ENCODE data around the gene ZFPM1. TPM values are rescaled to one million over a fixed set of nuclear protein-coding genes. Genes with fewer than 3 reads are reported as not detected.

Gene ZFPM1
- polyA plus RNA-seq, 1 of the 3 experiments (the other 2 are of a cell fraction), result 1.2 TPM

DNA sequence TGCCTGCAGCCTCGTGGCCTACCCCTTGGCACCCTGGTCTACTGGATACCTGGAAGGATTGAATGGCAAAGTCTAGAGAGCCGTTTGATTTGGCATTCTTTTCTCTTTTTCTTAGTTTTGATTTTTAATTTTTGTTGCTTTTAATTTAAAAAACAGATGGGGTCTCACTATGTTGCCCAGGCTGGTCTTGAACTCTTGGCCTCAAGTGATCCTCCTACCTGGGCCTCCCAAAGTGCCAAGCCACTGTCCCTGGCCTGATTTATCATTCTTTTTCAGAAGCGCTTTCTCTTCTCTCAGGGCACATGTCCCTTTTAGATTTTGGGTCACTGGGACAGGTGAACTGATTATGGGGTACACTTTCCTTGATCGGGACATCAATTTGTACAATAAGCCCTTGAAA is 128.0 kb downstream of the ZFPM1 start:
- POLR2A ChIA-PET, result no interaction called here
- Histone ChIP-seq H3K36me3 (replicated peaks in 1 of 2; ENCODE audit: control insufficient read depth in 1 of 2, insufficient read depth in 2 of 2, low read length in 1 of 2) (peaks cover 18 to 50% of the 10 kb centered on the region in 2 experiments), H3K9me3 (no peaks in the 10 kb centered on the region)

DNA sequence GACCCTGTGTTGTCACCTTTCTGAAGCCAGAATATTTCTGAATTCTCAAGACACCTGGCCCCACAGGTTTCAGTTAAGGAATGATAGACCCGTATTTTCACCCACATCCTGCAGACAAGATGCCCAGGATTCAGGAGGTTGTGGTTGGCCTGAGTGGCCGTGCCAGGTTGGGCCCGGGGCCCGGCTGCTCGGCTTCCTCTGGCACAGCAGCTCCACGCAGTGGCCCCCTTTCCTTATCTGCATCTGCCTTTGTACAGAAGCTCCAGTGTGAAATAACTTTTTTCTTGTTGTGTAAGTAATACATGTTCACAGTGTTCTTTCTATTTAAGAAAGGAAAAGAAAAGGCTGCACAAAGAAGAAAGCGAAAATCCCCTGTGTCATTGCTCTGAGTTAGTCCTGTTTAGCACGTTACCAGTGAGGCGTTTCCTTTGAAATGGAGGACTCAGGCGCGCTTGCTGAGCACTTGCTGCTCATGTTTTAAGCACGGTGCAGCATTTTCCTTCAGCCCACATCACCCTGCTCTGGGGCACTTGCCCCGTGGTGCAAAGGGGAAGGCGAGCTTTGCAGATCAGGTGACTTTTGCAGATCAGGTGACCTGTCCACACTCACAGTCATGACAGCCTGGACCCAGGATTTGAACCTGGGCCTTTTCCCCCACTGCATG is 130.0 kb downstream of the ZFPM1 start:
- ChIA-PET POLR2A (no interaction called here), CTCF (no interaction called here)
- TF ChIP-seq MXI1 (IDR thresholded peaks at IDR 0.05; ENCODE audit: low read depth, low read length) (no peak), CHD2 (IDR thresholded peaks at IDR 0.05; ENCODE audit: low read length, partially characterized antibody) (no peak), FOXJ3 (CRISPR knock-in tag; IDR thresholded peaks at IDR 0.05) (no peak), MEF2A (IDR thresholded peaks at IDR 0.05; ENCODE audit: borderline replicate concordance, low read depth) (no peak), TAF1 (IDR thresholded peaks at IDR 0.05; ENCODE audit: borderline replicate concordance, low read depth, low read length) (no peak), GABPA (IDR thresholded peaks at IDR 0.05; ENCODE audit: low read depth) (no peak), SIN3A (IDR thresholded peaks at IDR 0.05; ENCODE audit: borderline replicate concordance, low read depth, low read length) (no peak), FOXM1 (IDR thresholded peaks at IDR 0.05; ENCODE audit: low read depth) (no peak)
- TF ChIP-seq, protein P1, sequence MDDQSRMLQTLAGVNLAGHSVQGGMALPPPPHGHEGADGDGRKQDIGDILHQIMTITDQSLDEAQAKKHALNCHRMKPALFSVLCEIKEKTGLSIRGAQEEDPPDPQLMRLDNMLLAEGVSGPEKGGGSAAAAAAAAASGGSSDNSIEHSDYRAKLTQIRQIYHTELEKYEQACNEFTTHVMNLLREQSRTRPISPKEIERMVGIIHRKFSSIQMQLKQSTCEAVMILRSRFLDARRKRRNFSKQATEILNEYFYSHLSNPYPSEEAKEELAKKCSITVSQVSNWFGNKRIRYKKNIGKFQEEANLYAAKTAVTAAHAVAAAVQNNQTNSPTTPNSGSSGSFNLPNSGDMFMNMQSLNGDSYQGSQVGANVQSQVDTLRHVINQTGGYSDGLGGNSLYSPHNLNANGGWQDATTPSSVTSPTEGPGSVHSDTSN (IDR thresholded peaks at IDR 0.05), result no peak
- Histone ChIP-seq H3K27ac (ENCODE audit: low read depth in 2 of 2, low read length in 1 of 2) (no peak overlapping the region), H3K4me1 (ENCODE audit: control insufficient read depth in 1 of 2, insufficient read depth in 2 of 2, low read depth in 1 of 2, low read length in 1 of 2) (no peaks in the 10 kb centered on the region), H3K27me3 (ENCODE audit: insufficient read depth) (no peaks in the 10 kb centered on the region), H3K4me3 (ENCODE audit: low read depth in 2 of 2, low read length in 1 of 2) (no peak overlapping the region), H3K9ac (no peak overlapping the region), H3K4me2 (no peak overlapping the region), H3K79me2 (ENCODE audit: insufficient read depth) (peaks cover 68% of the 10 kb centered on the region), H3F3A (replicated peaks; ENCODE audit: insufficient read depth) (no peaks in the 10 kb centered on the region), H3K9me2 (no peaks in the 10 kb centered on the region), H4K20me1 (ENCODE audit: insufficient read depth) (peaks cover 61% of the 10 kb centered on the region), H2AFZ (ENCODE audit: low read depth) (no peak overlapping the region), H3K9me3 (no peaks in the 10 kb centered on the region), H3K36me3 (replicated peaks in 1 of 2; ENCODE audit: control insufficient read depth in 1 of 2, insufficient read depth in 2 of 2, low read length in 1 of 2) (peaks cover 20 to 44% of the 10 kb centered on the region in 2 experiments)
- no peak for DNase-seq
- WGBS (ENCODE audit: low lambda C conversion rate), result 92% methylated on average over 14 of the region's 14 CpGs

More for the DNA sequence above, 128.0 kb downstream of the ZFPM1 start:
- H3K9ac ChIP-seq, result no peak overlapping the region
- H4K20me1 ChIP-seq (ENCODE audit: insufficient read depth), result peaks cover 69% of the 10 kb centered on the region
- no peak overlapping the region for H3K4me3 ChIP-seq (ENCODE audit: low read depth in 2 of 2, low read length in 1 of 2)
- CTCF ChIA-PET, result no interaction called here
- no peaks in the 10 kb centered on the region for H3K9me2 ChIP-seq
- H3K27me3 ChIP-seq (ENCODE audit: insufficient read depth), result no peaks in the 10 kb centered on the region
- DNase-seq, result no peak
- WGBS (ENCODE audit: low lambda C conversion rate), result 88% methylated on average over 4 of the region's 4 CpGs
- no peaks in the 10 kb centered on the region for H3K4me1 ChIP-seq (ENCODE audit: control insufficient read depth in 1 of 2, insufficient read depth in 2 of 2, low read depth in 1 of 2, low read length in 1 of 2)
- H2AFZ ChIP-seq (ENCODE audit: low read depth), result no peak overlapping the region
- peaks cover 88% of the 10 kb centered on the region for H3K79me2 ChIP-seq (ENCODE audit: insufficient read depth)
- H3F3A ChIP-seq (replicated peaks; ENCODE audit: insufficient read depth), result no peaks in the 10 kb centered on the region
- no peak overlapping the region for H3K27ac ChIP-seq (ENCODE audit: low read depth in 2 of 2, low read length in 1 of 2)
- TF ChIP-seq POLR2AphosphoS5 (IDR thresholded peaks at IDR 0.05; ENCODE audit: low read depth, low read length), result no peak
- TF ChIP-seq GABPA (IDR thresholded peaks at IDR 0.05; ENCODE audit: low read depth), result no peak
- TF ChIP-seq CHD2 (IDR thresholded peaks at IDR 0.05; ENCODE audit: low read length, partially characterized antibody), result no peak
- TF ChIP-seq SIN3A (IDR thresholded peaks at IDR 0.05; ENCODE audit: borderline replicate concordance, low read depth, low read length), result no peak
- TF ChIP-seq, protein P2, sequence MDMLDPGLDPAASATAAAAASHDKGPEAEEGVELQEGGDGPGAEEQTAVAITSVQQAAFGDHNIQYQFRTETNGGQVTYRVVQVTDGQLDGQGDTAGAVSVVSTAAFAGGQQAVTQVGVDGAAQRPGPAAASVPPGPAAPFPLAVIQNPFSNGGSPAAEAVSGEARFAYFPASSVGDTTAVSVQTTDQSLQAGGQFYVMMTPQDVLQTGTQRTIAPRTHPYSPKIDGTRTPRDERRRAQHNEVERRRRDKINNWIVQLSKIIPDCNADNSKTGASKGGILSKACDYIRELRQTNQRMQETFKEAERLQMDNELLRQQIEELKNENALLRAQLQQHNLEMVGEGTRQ (IDR thresholded peaks at IDR 0.05; ENCODE audit: borderline replicate concordance, low read depth, low read length), result no peak
- H3K4me2 ChIP-seq, result no peak overlapping the region

Measured in SK-N-SH (cell line).